Mesenteric fat pad (tissue), 1 donor: ENCODE data around the gene SH2D6. TPM values are rescaled to one million over a fixed set of nuclear protein-coding genes. Genes with fewer than 3 reads are reported as not detected.
"Not testable (repeated sequence)": the region's sequence is repeated elsewhere in the genome, so short reads cannot be mapped to it uniquely, and the experiment has no call there.

Source experiments
- DNase-seq: peaks from one replicate; pipeline ENCODE4 v3.0.0-alpha.2; 2020; ENCODE audit warnings: low spot score
- long read RNA-seq: library from polyadenylated mRNA; unstranded; transcript quantifications from one replicate; pipeline ENCODE4 v2.0.0, GENCODE V29; 2020
- total RNA-seq: library from RNA; stranded (reverse); fragmentation: NEBNext Ultra II Directional; extraction: Animal tissue kit (Norgen Biotek cat#: 25700); gene quantifications from one replicate; pipeline ENCODE4 v1.2.1, GENCODE V29; 2021
- donor health status: DM: yes; HTN: yes; CAD: no.

The SH2D6 gene
- total RNA-seq = not detected
- long read RNA-seq = 0 reads

- DNase-seq = peak; percentile 94
Observed at GRCh38 chr2:85418132-85419008, at the start of gene SH2D6. SH2D6 (plus strand) TSS chr2:85418714; CDS start chr2:85429466, 10,752 bp downstream.

- no peak for DNase-seq
Observed at GRCh38 chr2:85368921-85369320, 49.6 kb upstream of the SH2D6 start.

- DNase-seq = no peak
Observed at GRCh38 chr2:85369500-85369899, 49.0 kb upstream of the SH2D6 start.

GRCh38 chr2:85371045-85371444, 47.5 kb upstream of the SH2D6 start:
- no peak for DNase-seq

- no peak for DNase-seq
Observed at GRCh38 chr2:85376291-85377065, 42.0 kb upstream of the SH2D6 start.

GRCh38 chr2:85377083-85377482, 41.4 kb upstream of the SH2D6 start:
- no peak for DNase-seq

- DNase-seq = peak; percentile 0
Observed at GRCh38 chr2:85378257-85378656, 40.3 kb upstream of the SH2D6 start.

GRCh38 chr2:85380048-85380447, 38.5 kb upstream of the SH2D6 start:
- no peak for DNase-seq

GRCh38 chr2:85383151-85383550, 35.4 kb upstream of the SH2D6 start:
- DNase-seq = not testable (repeated sequence)

- DNase-seq = peak; percentile 2
Observed at GRCh38 chr2:85383850-85384249, 34.7 kb upstream of the SH2D6 start.

GRCh38 chr2:85385746-85386145, 32.8 kb upstream of the SH2D6 start:
- peak; percentile 49 for DNase-seq

- no peak for DNase-seq
Observed at GRCh38 chr2:85387754-85388153, 30.8 kb upstream of the SH2D6 start.

GRCh38 chr2:85388878-85389538, 29.5 kb upstream of the SH2D6 start:
- DNase-seq = no peak

GRCh38 chr2:85390941-85391669, 27.4 kb upstream of the SH2D6 start:
- DNase-seq = no peak

- no peak for DNase-seq
Observed at GRCh38 chr2:85393836-85394235, 24.7 kb upstream of the SH2D6 start.

GRCh38 chr2:85394261-85394681, 24.2 kb upstream of the SH2D6 start:
- no peak for DNase-seq

GRCh38 chr2:85394976-85395375, 23.5 kb upstream of the SH2D6 start:
- no peak for DNase-seq

- DNase-seq = no peak
Observed at GRCh38 chr2:85395912-85396475, 22.5 kb upstream of the SH2D6 start.

GRCh38 chr2:85396531-85397470, 21.7 kb upstream of the SH2D6 start:
- no peak for DNase-seq

GRCh38 chr2:85397925-85398331, 20.6 kb upstream of the SH2D6 start:
- DNase-seq = no peak
